Epithelial cell of esophagus (primary cell): ENCODE data around the gene PPM1L.

Source experiments
- DNase-seq: peaks from one replicate; pipeline ENCODE4 v3.0.0; 2010; ENCODE audit warnings: low read depth
- H3K4me3 ChIP-seq: 2 replicates; pipeline ENCODE4 v1.5.1; 2011; ENCODE audit warnings: mild to moderate bottlenecking, low read length, control low read depth
- TF ChIP-seq, protein P1 (sequence below): IDR thresholded peaks from 2 replicates; pipeline ENCODE4 v1.5.1; 2011; ENCODE audit warnings: low read depth, mild to moderate bottlenecking, low read length, control low read depth, inconsistent platforms; ENCODE audit not compliant: insufficient read depth; ENCODE audit errors: missing control alignments

PPM1L gene

DNA sequence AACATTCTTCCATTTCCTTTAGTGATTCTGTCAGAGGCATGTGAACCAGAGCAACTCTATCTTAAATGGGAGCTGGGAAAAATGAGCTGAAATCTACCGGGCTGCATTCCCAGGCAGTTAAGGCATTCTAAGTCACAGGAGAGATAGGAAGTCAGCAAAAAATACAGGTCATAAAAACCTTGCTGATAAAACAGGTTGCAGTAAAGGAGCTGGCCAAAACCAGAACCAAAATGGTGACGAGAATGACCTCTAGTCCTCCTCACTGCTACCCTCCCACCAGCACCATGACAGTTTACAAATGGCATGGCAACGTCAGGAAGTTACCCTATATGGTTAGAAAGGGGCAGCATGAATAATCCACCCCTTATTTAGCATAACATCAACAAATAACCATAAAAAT, 282.7 kb downstream of the PPM1L start:
- TF ChIP-seq, protein P1, sequence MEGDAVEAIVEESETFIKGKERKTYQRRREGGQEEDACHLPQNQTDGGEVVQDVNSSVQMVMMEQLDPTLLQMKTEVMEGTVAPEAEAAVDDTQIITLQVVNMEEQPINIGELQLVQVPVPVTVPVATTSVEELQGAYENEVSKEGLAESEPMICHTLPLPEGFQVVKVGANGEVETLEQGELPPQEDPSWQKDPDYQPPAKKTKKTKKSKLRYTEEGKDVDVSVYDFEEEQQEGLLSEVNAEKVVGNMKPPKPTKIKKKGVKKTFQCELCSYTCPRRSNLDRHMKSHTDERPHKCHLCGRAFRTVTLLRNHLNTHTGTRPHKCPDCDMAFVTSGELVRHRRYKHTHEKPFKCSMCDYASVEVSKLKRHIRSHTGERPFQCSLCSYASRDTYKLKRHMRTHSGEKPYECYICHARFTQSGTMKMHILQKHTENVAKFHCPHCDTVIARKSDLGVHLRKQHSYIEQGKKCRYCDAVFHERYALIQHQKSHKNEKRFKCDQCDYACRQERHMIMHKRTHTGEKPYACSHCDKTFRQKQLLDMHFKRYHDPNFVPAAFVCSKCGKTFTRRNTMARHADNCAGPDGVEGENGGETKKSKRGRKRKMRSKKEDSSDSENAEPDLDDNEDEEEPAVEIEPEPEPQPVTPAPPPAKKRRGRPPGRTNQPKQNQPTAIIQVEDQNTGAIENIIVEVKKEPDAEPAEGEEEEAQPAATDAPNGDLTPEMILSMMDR, result no peak
- DNase-seq, result no peak

DNA sequence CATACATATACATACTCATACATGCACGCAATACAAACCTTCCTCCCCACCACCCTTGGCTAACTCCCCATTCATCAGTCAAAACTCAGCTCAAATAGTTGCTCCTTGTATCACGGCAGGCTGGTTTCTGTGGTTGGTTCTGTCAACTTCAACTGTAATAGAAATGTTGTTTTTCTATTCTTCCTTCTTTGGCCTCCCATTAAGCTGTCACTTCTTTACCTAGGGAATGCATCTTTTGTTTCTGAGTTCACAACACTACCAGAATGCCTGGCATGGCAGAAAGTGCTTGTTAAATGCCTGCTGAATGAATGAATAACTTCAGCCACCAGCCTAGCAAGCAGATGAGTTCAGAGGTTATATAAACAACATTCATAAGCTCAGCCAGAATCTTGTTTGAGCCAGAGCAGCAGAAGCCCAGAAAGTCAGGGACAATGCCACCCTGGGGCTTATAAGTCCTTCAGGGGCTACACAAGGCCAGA, 286.0 kb downstream of the PPM1L start:
- TF ChIP-seq, protein P1, result no peak
- H3K4me3 ChIP-seq, result no peak overlapping the region
- no peak for DNase-seq

More for the DNA sequence above, 282.7 kb downstream of the PPM1L start:
- H3K4me3 ChIP-seq, result no peak overlapping the region

DNA sequence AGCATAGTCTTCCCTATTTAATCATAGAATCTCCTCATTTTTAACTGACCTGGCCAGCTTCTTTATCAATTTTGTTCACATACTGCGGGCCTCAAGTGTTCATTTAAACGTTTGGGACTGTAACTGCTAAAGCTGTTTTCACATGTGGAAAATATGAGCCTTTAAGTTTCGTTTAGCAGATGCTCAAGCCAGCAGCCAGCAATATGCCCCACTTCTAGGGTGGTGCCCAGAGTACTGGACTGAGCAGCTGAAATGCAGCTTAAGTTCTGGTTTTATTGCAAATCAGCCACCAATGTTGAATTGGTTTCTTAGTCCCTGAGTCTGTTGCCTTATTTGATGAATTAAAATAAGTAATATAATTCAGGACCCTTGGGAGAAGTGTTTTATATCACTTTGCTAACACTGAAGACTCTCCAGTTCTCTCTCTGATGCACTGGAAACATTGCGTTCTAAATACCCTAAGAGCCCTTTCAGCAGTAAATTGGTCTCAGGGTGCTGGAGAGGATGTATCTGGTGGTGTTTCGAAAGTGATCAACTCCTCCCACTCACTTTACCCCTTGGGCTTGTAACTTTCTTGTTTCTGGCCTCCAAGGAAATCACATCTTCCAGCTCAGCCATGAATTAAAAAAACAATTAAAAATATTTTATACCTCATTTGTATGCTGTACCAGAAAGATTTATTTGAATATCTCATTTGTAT, 287.5 kb downstream of the PPM1L start:
- TF ChIP-seq, protein P1, result no peak
- no peak for DNase-seq
- H3K4me3 ChIP-seq, result no peak overlapping the region

DNA sequence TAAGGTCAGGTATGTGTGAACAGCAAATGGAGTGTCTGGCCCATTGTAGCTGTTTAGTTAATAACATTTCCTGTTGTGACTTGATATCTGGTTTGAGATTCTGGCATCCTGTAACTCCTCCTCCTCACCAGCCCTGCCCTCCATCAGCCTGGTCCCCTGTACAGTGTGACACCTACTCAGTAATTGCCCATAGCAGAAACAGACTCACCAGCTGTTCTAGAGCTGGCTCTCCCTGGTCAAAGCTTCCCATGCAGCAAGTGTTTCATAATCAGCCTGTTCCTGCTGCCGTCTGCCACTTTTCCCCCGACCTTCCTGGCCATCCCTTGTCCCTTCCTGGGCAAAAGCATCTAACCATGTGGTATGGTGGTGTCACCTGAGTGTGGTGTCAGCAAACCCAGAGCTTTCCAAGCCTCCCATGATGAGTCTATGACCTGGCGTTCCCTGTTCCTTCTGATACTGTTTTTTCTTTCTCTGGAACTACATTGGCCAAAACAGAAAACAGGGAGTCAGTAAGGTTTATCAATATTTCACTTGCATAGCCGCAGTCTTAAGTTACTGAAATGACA, 293.7 kb downstream of the PPM1L start:
- TF ChIP-seq, protein P1, result no peak
- DNase-seq, result no peak
- H3K4me3 ChIP-seq, result no peak overlapping the region

DNA sequence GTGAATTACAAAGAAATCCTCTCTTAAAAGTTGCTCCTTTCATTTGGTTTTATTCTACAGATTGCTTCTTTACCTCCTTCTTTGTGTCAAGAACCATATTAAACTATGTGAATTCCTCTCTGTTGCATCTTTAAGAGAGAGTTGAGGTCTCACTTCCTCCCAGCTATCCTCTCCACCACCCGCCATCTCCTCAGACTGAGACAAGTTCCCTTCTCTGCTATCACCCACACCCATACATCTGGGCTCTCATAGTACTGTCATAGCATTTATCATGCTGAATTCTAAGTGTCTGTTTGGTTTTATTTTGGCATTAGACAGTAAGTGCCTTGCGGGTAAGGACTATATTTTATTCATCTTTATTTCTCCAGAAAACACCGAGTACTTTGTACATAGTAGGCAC, 294.9 kb downstream of the PPM1L start:
- TF ChIP-seq, protein P1, result no peak
- no peak for DNase-seq
- H3K4me3 ChIP-seq, result no peak overlapping the region

DNA sequence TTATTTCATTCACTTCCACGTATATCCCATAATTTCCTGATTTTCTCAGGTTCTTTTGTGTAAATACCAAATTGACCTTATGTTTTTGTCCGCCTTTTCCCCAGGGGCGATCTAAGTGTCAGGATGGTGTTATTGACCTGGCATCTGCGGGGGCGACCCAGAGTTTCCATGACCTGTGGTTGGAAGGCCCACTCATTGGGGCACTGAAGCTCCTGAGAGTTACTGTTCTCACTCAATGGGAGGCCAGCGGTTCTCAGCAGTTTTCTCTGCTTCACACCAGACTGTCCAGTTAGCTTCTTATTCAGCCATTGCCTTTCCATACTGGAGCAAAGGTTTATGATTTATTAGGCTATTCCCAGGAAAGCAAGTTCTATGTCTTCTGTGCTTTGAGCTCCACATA, 295.8 kb downstream of the PPM1L start:
- no peak overlapping the region for H3K4me3 ChIP-seq
- DNase-seq, result no peak
- TF ChIP-seq, protein P1, result no peak

DNA sequence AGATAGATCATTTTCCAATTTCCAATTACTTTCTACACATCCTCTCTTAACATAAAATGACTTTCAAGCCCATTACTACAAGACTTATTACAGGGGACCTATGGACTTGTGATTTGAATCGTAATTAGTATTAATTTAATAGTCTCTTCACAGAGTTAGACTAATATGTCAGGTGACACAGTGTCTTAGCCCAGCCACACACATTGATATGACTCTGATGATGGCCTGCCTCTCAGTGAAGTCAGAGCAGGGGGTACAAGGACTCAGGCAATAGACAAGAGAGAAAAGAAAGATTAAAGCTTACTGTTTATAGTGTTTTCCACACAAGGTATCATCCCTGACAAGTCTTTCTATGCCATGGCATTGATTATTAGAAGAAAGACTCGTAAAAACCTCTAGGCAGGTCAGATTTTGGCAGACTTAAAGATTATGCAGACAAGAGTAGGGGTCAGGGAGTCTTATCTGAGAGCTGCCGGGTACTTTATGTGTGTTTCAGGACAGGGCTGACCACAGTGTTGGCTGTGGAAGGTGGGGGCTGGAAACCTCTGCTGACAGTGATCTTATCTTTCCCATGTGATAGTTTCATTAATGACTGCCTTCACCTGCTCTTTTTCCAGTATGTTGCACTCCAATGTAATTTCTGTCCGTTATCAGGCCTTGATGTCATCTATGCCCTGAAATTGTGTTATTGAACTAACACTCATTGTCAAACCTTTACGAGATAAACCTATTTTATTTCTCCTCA, 299.0 kb downstream of the PPM1L start:
- no peak for DNase-seq
- TF ChIP-seq, protein P1, result no peak
- H3K4me3 ChIP-seq, result no peak overlapping the region
